Lower leg skin (tissue), 4 donors: ENCODE results near the gene PTPRN2. TPM values are rescaled to one million over a fixed set of nuclear protein-coding genes. Genes with fewer than 3 reads are reported as not detected.

ENCODE experiments used
- DNase-seq, 2 donors: peaks; one replicate each; pipeline ENCODE4 v3.0.0-alpha.2; 2019; ENCODE audit warnings: low spot score in 2 of 2
- H3K4me3 ChIP-seq: fragments of 200-600 bp; sonication (generic); 2 replicates; pipeline ENCODE4 v1.5.1; 2017; ENCODE audit warnings: mild to moderate bottlenecking, low read depth; ENCODE audit not compliant: poor library complexity, severe bottlenecking
- POLR2A ChIP-seq, 2 donors: fragments of 450-650 bp; IDR thresholded peaks; one replicate each; pipeline ENCODE4 v1.6.1; 2016 to 2017; ENCODE audit warnings: antibody characterized with exemption in 2 of 2, mild to moderate bottlenecking in 1 of 2, moderate library complexity in 1 of 2
- WGBS, 2 donors: methylation state at CpG; one replicate each; pipeline ENCODE4 v1.1.5; 2018; 5-methylcytosine and 5-hydroxymethylcytosine counted together
- intact Hi-C: fragments of 100-400 bp; cut with DNase I; formaldehyde crosslinking; loops from one replicate; pipeline ENCODE4 v1.15.0; 2023; ENCODE audit warnings: low total_unique reads
- total RNA-seq, 4 donors: library from RNA; depleted of rRNA; stranded (reverse); fragments of >200 nt; gene quantifications; one replicate each; pipeline ENCODE4 v1.1.0, GENCODE V29; 2016
- TF ChIP-seq, protein P1 (sequence below), 3 donors: fragments of 450-650 bp; IDR thresholded peaks; one replicate each; pipeline ENCODE4 v1.5.1; 2016; ENCODE audit warnings: antibody characterized with exemption in 3 of 3, mild to moderate bottlenecking in 3 of 3, moderate library complexity in 2 of 3

The PTPRN2 gene
- total RNA-seq, 4 donors from 2014 or later: 0.11 to 1.6 (median 0.92) TPM

DNA sequence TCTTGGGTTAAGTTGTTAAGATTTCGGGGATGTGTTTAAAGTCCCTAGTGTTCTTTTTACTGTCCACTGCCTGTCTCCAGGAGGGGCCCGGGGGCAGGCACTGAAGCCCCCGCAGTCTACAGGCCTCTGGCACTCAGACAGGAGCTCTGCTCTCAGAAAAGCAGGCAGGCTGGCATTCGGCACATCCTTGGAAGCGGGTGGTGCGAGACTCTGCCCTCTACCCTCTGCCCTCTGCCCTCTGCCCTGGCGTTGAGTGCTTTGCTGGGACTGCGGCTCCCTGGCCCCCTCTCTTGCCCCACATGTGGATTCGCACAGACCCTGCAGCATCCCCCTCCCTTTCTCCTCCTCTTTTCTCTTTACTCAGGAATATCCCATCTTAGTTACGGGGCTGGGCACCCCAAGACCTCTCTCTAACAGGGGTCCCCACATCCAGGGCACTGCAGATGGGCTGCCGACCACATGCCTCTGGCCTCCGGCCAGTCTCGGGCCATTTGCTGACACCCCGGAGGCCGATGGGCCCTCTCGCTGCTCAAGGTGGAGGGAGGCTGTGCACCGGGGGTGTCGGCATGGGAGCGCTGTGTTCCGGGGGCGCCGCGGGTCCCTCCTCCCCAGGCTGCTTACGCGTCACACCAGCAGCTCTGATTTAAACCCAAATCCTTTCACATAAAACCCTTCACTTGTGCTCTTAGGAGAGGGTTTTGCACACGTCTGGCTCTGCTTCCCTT lies 770.9 kb downstream of the PTPRN2 start:
- intact Hi-C loops: no loop called here
- TF ChIP-seq, protein P1, sequence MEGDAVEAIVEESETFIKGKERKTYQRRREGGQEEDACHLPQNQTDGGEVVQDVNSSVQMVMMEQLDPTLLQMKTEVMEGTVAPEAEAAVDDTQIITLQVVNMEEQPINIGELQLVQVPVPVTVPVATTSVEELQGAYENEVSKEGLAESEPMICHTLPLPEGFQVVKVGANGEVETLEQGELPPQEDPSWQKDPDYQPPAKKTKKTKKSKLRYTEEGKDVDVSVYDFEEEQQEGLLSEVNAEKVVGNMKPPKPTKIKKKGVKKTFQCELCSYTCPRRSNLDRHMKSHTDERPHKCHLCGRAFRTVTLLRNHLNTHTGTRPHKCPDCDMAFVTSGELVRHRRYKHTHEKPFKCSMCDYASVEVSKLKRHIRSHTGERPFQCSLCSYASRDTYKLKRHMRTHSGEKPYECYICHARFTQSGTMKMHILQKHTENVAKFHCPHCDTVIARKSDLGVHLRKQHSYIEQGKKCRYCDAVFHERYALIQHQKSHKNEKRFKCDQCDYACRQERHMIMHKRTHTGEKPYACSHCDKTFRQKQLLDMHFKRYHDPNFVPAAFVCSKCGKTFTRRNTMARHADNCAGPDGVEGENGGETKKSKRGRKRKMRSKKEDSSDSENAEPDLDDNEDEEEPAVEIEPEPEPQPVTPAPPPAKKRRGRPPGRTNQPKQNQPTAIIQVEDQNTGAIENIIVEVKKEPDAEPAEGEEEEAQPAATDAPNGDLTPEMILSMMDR (IDR thresholded peaks at IDR 0.05): no peak
- no peak for TF ChIP-seq POLR2A (IDR thresholded peaks at IDR 0.05)
- no peak overlapping the region for H3K4me3 ChIP-seq
- no peak for DNase-seq
- WGBS, 2 donors: 85 to 91% methylated on average over 25 to 26 of the region's 26 CpGs

GRCh38 chr7:157816086-157816485 lies 771.5 kb downstream of the PTPRN2 start:
- WGBS, 2 donors: 37 to 43% methylated on average over 12 of the region's 12 CpGs
- H3K4me3 ChIP-seq: no peak overlapping the region
- TF ChIP-seq, protein P1 (IDR thresholded peaks at IDR 0.05): no peak
- no peak for TF ChIP-seq POLR2A (IDR thresholded peaks at IDR 0.05)
- intact Hi-C loops: no loop called here
- no peak for DNase-seq

GRCh38 chr7:157815706-157816022 lies 772.0 kb downstream of the PTPRN2 start:
- 25 to 59% methylated on average over 3 to 10 of the region's 10 CpGs for WGBS, 2 donors
- TF ChIP-seq, protein P1 (IDR thresholded peaks at IDR 0.05): no peak
- TF ChIP-seq POLR2A (IDR thresholded peaks at IDR 0.05): no peak
- intact Hi-C loops: no loop called here
- no peak overlapping the region for H3K4me3 ChIP-seq
- no peak for DNase-seq

- TF ChIP-seq, protein P1 (IDR thresholded peaks at IDR 0.05): no peak
- no peak for TF ChIP-seq POLR2A (IDR thresholded peaks at IDR 0.05)
- WGBS, 2 donors: 83 to 85% methylated on average over 26 to 28 of the region's 28 CpGs
- no peak for DNase-seq
- intact Hi-C loops: no loop called here
- no peak overlapping the region for H3K4me3 ChIP-seq
Measured at GRCh38 chr7:157814931-157815705, 772.5 kb downstream of the PTPRN2 start.

DNA sequence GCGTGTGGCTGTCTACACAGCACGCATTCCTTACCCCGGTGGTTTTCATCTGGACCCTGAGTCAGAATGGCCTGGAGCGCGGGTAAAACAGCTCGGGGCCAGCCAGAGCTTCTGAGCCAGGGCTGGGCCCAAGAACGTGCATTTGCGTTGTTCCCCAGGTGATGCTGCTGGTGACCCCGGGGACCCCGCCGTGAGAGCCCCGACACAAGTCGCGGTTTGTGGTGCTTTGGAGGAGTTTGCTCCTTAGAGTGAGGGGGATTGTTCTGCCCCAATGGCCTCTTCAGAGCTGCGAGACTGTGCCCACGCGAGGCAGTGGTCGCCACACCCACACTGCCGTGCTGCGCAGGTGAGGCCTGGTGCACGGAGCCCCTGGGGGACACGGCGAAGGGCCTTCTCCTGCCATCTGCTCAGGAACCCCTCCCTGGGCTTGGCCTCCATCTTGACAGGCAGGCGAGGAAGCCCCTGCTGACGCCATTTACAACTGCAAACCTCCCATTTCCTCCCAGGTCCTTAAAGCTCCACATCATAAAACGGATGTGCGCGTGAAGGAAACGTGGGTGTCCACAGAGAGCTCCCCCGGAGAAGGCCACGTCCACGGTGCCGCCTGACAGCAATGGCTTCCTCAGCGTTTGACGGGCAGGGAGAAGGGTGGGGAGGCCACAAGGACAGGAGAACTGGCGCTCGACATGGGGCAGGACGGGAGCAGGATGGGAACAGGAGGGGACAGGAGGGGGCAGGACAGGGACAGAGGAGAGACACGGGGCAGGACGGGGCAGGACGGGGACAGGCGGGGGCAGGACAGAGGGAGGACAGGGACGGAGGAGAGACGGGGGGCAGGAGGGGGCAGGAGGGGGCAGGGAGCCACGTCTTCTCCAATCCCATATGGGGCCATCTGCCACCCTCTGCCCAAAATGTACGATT lies 773.6 kb downstream of the PTPRN2 start:
- no peak overlapping the region for H3K4me3 ChIP-seq
- DNase-seq: no peak
- WGBS, 2 donors: 86 to 87% methylated on average over 45 to 46 of the region's 46 CpGs
- TF ChIP-seq POLR2A (IDR thresholded peaks at IDR 0.05): no peak
- TF ChIP-seq, protein P1 (IDR thresholded peaks at IDR 0.05): no peak
- intact Hi-C loops: no loop called here
